Naive thymus-derived CD8-positive, alpha-beta T cell (primary cell): ENCODE data around the gene IL17RD. TPM values are rescaled to one million over a fixed set of nuclear protein-coding genes. Genes with fewer than 3 reads are reported as not detected.
A peak's percentile ranks its signal among the peaks of the same experiment; 100 is the strongest.

Experiments
- ATAC-seq, 2 donors: fragments of 150-1000 bp; cut with Tn5 transposase in 1 of 2; sonication (Bioruptor Pico), chemical (Tn5 transposase) in 1 of 2; 1 replicate in 1 of 2; 2 replicates in 1 of 2; pipeline ENCODE4 v1.10.0; 2021; ENCODE audit warnings: mild to moderate bottlenecking in 2 of 2, moderate library complexity in 2 of 2
- POLR2A ChIA-PET: fragments of 350-600 bp; sonication (Branson Sonifier 250); formaldehyde crosslinking; loops from one replicate; lab custom pipeline; 2021; ENCODE audit warnings: antibody characterized with exemption; lab: Charles Lee
- DNase-seq, 10 donors: peaks; one replicate each; pipeline versions ENCODE4 v3.0.0 to v3.0.0-alpha.2; 2020 to 2022
- H3K27ac Mint-ChIP-seq, 10 donors: one replicate each; pipeline ENCODE4 v1.8.0; 2020 to 2022; ENCODE audit warnings: mild to moderate bottlenecking in 10 of 10, mixed read lengths in 10 of 10, moderate library complexity in 4 of 10, inconsistent platforms in 1 of 10
- H3K27me3 Mint-ChIP-seq, 5 donors: one replicate each; pipeline ENCODE4 v1.8.0; 2021 to 2022; ENCODE audit warnings: mixed read lengths in 5 of 5
- H3K36me3 Mint-ChIP-seq, 3 donors: one replicate each; pipeline ENCODE4 v1.8.0; 2020 to 2022; ENCODE audit warnings: mixed read lengths in 3 of 3, mild to moderate bottlenecking in 2 of 3, inconsistent platforms in 1 of 3
- H3K4me1 Mint-ChIP-seq, 4 donors: one replicate each; pipeline ENCODE4 v1.8.0; 2021 to 2022; ENCODE audit warnings: mixed read lengths in 4 of 4
- H3K4me3 Mint-ChIP-seq, 10 donors: one replicate each; pipeline ENCODE4 v1.8.0; 2020 to 2022; ENCODE audit warnings: mild to moderate bottlenecking in 10 of 10, mixed read lengths in 10 of 10, moderate library complexity in 6 of 10, inconsistent platforms in 1 of 10
- H3K9me3 Mint-ChIP-seq, 9 donors: one replicate each; pipeline ENCODE4 v1.8.0; 2020 to 2022; ENCODE audit warnings: mixed read lengths in 9 of 9, mild to moderate bottlenecking in 3 of 9, inconsistent platforms in 1 of 9, moderate library complexity in 1 of 9
- polyA plus RNA-seq, 3 donors: library from polyadenylated mRNA; unstranded; fragments of 300-500 nt; fragmentation: Illumina TruSeq; gene quantifications; one replicate each; pipeline ENCODE4 v1.2.3, GENCODE V29; 2021
- total RNA-seq, 8 experiments: library from RNA in 2 of 8; stranded (reverse) in 2 of 8; gene quantifications; one replicate each; pipeline ENCODE4 v1.2.3 and lab custom pipeline; 2021 to 2026

Gene IL17RD
- total and polyA plus RNA-seq, 5 experiments from 2014 or later: not detected

- Mint-ChIP-seq H3K27ac (no peak overlapping the region), H3K4me1 (peaks cover 4 to 10% (median 9%) of the 10 kb centered on the region in 4 donors), H3K4me3 (no peak overlapping the region), H3K27me3 (peaks cover 9 to 48% (median 24%) of the 10 kb centered on the region in 5 donors), H3K9me3 (no peaks in the 10 kb centered on the region), H3K36me3 (no peaks in the 10 kb centered on the region)
- POLR2A ChIA-PET: no interaction called here
- DNase-seq (no peak), ATAC-seq (no peak)
Observed at GRCh38 chr3:57154470-57155309, 10.5 kb downstream of the IL17RD start.

GRCh38 chr3:57152151-57153143, 12.7 kb downstream of the IL17RD start:
- POLR2A ChIA-PET: no interaction called here
- H3K4me3 Mint-ChIP-seq: no peak overlapping the region
- H3K36me3 Mint-ChIP-seq: no peaks in the 10 kb centered on the region
- DNase-seq (no peak), ATAC-seq (no peak)
- no peak overlapping the region for H3K27ac Mint-ChIP-seq
- peaks cover 9 to 35% (median 29%) of the 10 kb centered on the region in 5 donors for H3K27me3 Mint-ChIP-seq
- no peaks in the 10 kb centered on the region for H3K9me3 Mint-ChIP-seq
- peaks cover 0 to 2% (median 0%) of the 10 kb centered on the region in 4 donors for H3K4me1 Mint-ChIP-seq

GRCh38 chr3:57151749-57152148, 13.4 kb downstream of the IL17RD start:
- Mint-ChIP-seq H3K27me3 (peaks cover 5 to 32% (median 26%) of the 10 kb centered on the region in 5 donors), H3K9me3 (no peaks in the 10 kb centered on the region), H3K36me3 (no peaks in the 10 kb centered on the region), H3K4me1 (no peaks in the 10 kb centered on the region), H3K27ac (no peak overlapping the region), H3K4me3 (no peak overlapping the region)
- DNase-seq: no peak
- POLR2A ChIA-PET: no interaction called here
- no peak for ATAC-seq

GRCh38 chr3:57151021-57151449, 14.1 kb downstream of the IL17RD start:
- Mint-ChIP-seq H3K4me3 (no peak overlapping the region), H3K36me3 (no peaks in the 10 kb centered on the region), H3K27me3 (peaks cover 5 to 27% (median 20%) of the 10 kb centered on the region in 5 donors), H3K9me3 (no peaks in the 10 kb centered on the region), H3K4me1 (no peaks in the 10 kb centered on the region), H3K27ac (no peak overlapping the region)
- POLR2A ChIA-PET: no interaction called here
- no peak for ATAC-seq
- no peak for DNase-seq

GRCh38 chr3:57150113-57150581, 15.0 kb downstream of the IL17RD start:
- Mint-ChIP-seq H3K4me3 (no peak overlapping the region), H3K9me3 (no peaks in the 10 kb centered on the region), H3K4me1 (no peaks in the 10 kb centered on the region), H3K27me3 (peaks cover 5 to 23% (median 18%) of the 10 kb centered on the region in 5 donors), H3K27ac (no peak overlapping the region), H3K36me3 (no peaks in the 10 kb centered on the region)
- ATAC-seq: no peak
- POLR2A ChIA-PET: no interaction called here
- DNase-seq: no peak

- no peaks in the 10 kb centered on the region for H3K36me3 Mint-ChIP-seq
- H3K27ac Mint-ChIP-seq: no peak overlapping the region
- H3K4me1 Mint-ChIP-seq: no peaks in the 10 kb centered on the region
- H3K9me3 Mint-ChIP-seq: no peaks in the 10 kb centered on the region
- POLR2A ChIA-PET: interaction anchor here (0.6 kb wide), 2 partner anchors 296 to 569 kb away, joined by 3 to 4 read pairs; no protein-coding TSS in a partner anchor
- no peak overlapping the region for H3K4me3 Mint-ChIP-seq
- H3K27me3 Mint-ChIP-seq: peaks cover 3 to 25% (median 18%) of the 10 kb centered on the region in 5 donors
- DNase-seq (no peak), ATAC-seq (no peak)
Observed at GRCh38 chr3:57147071-57147470, 18.1 kb downstream of the IL17RD start.

GRCh38 chr3:57145852-57146251, 19.3 kb downstream of the IL17RD start:
- Mint-ChIP-seq H3K9me3 (no peaks in the 10 kb centered on the region), H3K4me1 (no peaks in the 10 kb centered on the region), H3K4me3 (no peak overlapping the region), H3K27ac (peak overlapping the region in 1 of 10 donors; percentile 71), H3K27me3 (peaks cover 7 to 29% (median 23%) of the 10 kb centered on the region in 5 donors), H3K36me3 (no peaks in the 10 kb centered on the region)
- no peak for DNase-seq
- ATAC-seq: no peak
- POLR2A ChIA-PET: no interaction called here

- no peaks in the 10 kb centered on the region for H3K4me1 Mint-ChIP-seq
Observed at GRCh38 chr3:57144952-57145351, 20.2 kb downstream of the IL17RD start.

GRCh38 chr3:57143886-57144459, 21.2 kb downstream of the IL17RD start:
- no peaks in the 10 kb centered on the region for H3K9me3 Mint-ChIP-seq
- H3K27me3 Mint-ChIP-seq: peaks cover 7 to 28% (median 24%) of the 10 kb centered on the region in 5 donors
- DNase-seq (no peak), ATAC-seq (no peak)
- POLR2A ChIA-PET: no interaction called here
- H3K4me3 Mint-ChIP-seq: no peak overlapping the region
- no peaks in the 10 kb centered on the region for H3K4me1 Mint-ChIP-seq
- no peaks in the 10 kb centered on the region for H3K36me3 Mint-ChIP-seq
- H3K27ac Mint-ChIP-seq: no peak overlapping the region

More at GRCh38 chr3:57144952-57145351, 20.2 kb downstream of the IL17RD start:
- H3K27ac Mint-ChIP-seq: no peak overlapping the region
- no peak overlapping the region for H3K4me3 Mint-ChIP-seq
- ATAC-seq (no peak), DNase-seq (no peak)
- H3K27me3 Mint-ChIP-seq: peaks cover 7 to 29% (median 23%) of the 10 kb centered on the region in 5 donors
- POLR2A ChIA-PET: no interaction called here
- H3K9me3 Mint-ChIP-seq: no peaks in the 10 kb centered on the region
- no peaks in the 10 kb centered on the region for H3K36me3 Mint-ChIP-seq

GRCh38 chr3:57142411-57142723, 22.8 kb downstream of the IL17RD start:
- H3K9me3 Mint-ChIP-seq: no peaks in the 10 kb centered on the region
- H3K4me3 Mint-ChIP-seq: no peak overlapping the region
- POLR2A ChIA-PET: no interaction called here
- DNase-seq (no peak), ATAC-seq (no peak)
- H3K36me3 Mint-ChIP-seq: no peaks in the 10 kb centered on the region
- no peaks in the 10 kb centered on the region for H3K4me1 Mint-ChIP-seq
- no peak overlapping the region for H3K27ac Mint-ChIP-seq
- peaks cover 11 to 40% (median 26%) of the 10 kb centered on the region in 5 donors for H3K27me3 Mint-ChIP-seq

GRCh38 chr3:57141719-57142410, 23.3 kb downstream of the IL17RD start:
- H3K27ac Mint-ChIP-seq: peak overlapping the region in 2 of 10 donors; percentile 4 to 12
- POLR2A ChIA-PET: no interaction called here
- no peaks in the 10 kb centered on the region for H3K36me3 Mint-ChIP-seq
- DNase-seq: no peak
- no peaks in the 10 kb centered on the region for H3K9me3 Mint-ChIP-seq
- H3K4me1 Mint-ChIP-seq: no peaks in the 10 kb centered on the region
- H3K27me3 Mint-ChIP-seq: peaks cover 11 to 45% (median 25%) of the 10 kb centered on the region in 5 donors
- no peak overlapping the region for H3K4me3 Mint-ChIP-seq
- ATAC-seq: no peak

- no peaks in the 10 kb centered on the region for H3K9me3 Mint-ChIP-seq
- ATAC-seq (no peak), DNase-seq (no peak)
- POLR2A ChIA-PET: no interaction called here
- no peaks in the 10 kb centered on the region for H3K4me1 Mint-ChIP-seq
- no peaks in the 10 kb centered on the region for H3K36me3 Mint-ChIP-seq
- H3K27me3 Mint-ChIP-seq: peaks cover 11 to 51% (median 25%) of the 10 kb centered on the region in 5 donors
- H3K27ac Mint-ChIP-seq: no peak overlapping the region
- no peak overlapping the region for H3K4me3 Mint-ChIP-seq
Observed at GRCh38 chr3:57140894-57141293, 24.3 kb downstream of the IL17RD start.
